ENCODE results near the gene IGF2BP3. TPM values are rescaled to one million over a fixed set of nuclear protein-coding genes. Genes with fewer than 3 reads are reported as not detected.

Gene IGF2BP3
- total and polyA plus RNA-seq, 2 donors (not counting 1 experiment from before 2014, with no cell fraction given), result 4.3 to 11.2 TPM

DNA sequence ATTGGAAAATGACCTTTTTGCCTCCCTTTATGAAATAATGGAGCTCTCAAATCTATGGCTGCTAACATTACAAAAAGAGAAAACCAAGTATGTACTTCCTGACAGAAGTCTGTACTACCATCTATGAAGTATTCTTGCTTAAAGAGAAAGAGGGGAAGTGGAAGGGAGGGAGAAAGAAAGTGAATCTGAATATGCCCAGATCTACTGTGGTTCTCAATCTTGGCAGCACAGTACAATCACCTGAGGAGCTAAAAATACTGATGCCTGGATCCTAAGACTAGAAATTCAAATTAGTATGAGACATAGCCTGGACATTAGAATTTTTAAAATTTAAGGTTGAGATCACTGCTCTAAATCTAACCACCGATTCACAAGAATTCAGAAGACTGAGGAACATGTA is 85.2 kb downstream of the IGF2BP3 start:
- H3K79me2 ChIP-seq (ENCODE audit: control insufficient read depth, insufficient read depth, low read length), result no peaks in the 10 kb centered on the region
- H3K36me3 ChIP-seq (ENCODE audit: control insufficient read depth, insufficient read depth, low read length), result no peaks in the 10 kb centered on the region
- no peak overlapping the region for H3K9ac ChIP-seq (ENCODE audit: insufficient read depth, low read length)
- H3K4me3 ChIP-seq (replicated peaks in 1 of 4; ENCODE audit: control extremely low read depth in 1 of 4, insufficient read depth in 1 of 4, low read depth in 3 of 4, low read length in 4 of 4), result no peak overlapping the region
- no peak for DNase-seq (ENCODE audit: low read depth in 2 of 2)
- no peaks in the 10 kb centered on the region for H4K20me1 ChIP-seq (ENCODE audit: control insufficient read depth, extremely low read depth, insufficient read depth, low read length)
- H3K4me1 ChIP-seq (ENCODE audit: control insufficient read depth, extremely low read depth, insufficient read depth, low read length), result no peaks in the 10 kb centered on the region
- no peak overlapping the region for H3K27ac ChIP-seq (ENCODE audit: insufficient read depth, low read length)
- H3K4me2 ChIP-seq (ENCODE audit: extremely low read depth, insufficient read depth, low read length), result no peak overlapping the region
- H2AFZ ChIP-seq (ENCODE audit: low read length), result no peak overlapping the region
- TF ChIP-seq, protein P1, sequence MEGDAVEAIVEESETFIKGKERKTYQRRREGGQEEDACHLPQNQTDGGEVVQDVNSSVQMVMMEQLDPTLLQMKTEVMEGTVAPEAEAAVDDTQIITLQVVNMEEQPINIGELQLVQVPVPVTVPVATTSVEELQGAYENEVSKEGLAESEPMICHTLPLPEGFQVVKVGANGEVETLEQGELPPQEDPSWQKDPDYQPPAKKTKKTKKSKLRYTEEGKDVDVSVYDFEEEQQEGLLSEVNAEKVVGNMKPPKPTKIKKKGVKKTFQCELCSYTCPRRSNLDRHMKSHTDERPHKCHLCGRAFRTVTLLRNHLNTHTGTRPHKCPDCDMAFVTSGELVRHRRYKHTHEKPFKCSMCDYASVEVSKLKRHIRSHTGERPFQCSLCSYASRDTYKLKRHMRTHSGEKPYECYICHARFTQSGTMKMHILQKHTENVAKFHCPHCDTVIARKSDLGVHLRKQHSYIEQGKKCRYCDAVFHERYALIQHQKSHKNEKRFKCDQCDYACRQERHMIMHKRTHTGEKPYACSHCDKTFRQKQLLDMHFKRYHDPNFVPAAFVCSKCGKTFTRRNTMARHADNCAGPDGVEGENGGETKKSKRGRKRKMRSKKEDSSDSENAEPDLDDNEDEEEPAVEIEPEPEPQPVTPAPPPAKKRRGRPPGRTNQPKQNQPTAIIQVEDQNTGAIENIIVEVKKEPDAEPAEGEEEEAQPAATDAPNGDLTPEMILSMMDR (conservative IDR thresholded peaks at IDR 0.05 in 1 of 2, IDR thresholded peaks at IDR 0.05 in 1 of 2; ENCODE audit: low read depth in 1 of 2, low read length in 2 of 2), result no peak
- TF ChIP-seq EZH2 (IDR thresholded peaks at IDR 0.05; ENCODE audit: low read length, missing control alignments), result no peak
- no peaks in the 10 kb centered on the region for H3K27me3 ChIP-seq (ENCODE audit: control insufficient read depth, insufficient read depth, low read length)
- no peaks in the 10 kb centered on the region for H3K9me3 ChIP-seq (ENCODE audit: control insufficient read depth, insufficient read depth, low read depth, low read length)

DNA sequence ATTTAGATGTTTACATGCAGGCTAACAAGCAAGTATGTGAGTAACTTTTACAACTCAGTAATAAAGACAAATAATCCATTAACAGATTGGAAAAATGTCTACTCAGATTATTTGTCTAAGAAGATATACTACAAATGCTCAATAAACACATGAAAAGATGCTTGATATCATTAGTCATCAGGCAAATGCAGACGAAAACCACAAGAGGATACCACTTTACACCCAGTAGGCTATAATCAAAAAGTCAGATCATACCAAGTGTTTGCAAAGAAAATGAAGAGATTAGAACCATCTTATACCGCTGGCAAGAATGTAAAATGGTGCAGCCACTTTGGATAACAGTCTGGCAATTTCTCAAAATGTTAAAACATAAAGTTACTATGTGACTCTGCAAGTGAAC is 87.1 kb downstream of the IGF2BP3 start:
- Histone ChIP-seq H3K27ac (ENCODE audit: insufficient read depth, low read length) (no peak overlapping the region), H3K36me3 (ENCODE audit: control insufficient read depth, insufficient read depth, low read length) (no peaks in the 10 kb centered on the region), H3K9ac (ENCODE audit: insufficient read depth, low read length) (no peak overlapping the region), H3K4me2 (ENCODE audit: extremely low read depth, insufficient read depth, low read length) (no peak overlapping the region), H3K4me3 (replicated peaks in 1 of 4; ENCODE audit: control extremely low read depth in 1 of 4, insufficient read depth in 1 of 4, low read depth in 3 of 4, low read length in 4 of 4) (no peak overlapping the region), H3K27me3 (ENCODE audit: control insufficient read depth, insufficient read depth, low read length) (no peaks in the 10 kb centered on the region), H3K4me1 (ENCODE audit: control insufficient read depth, extremely low read depth, insufficient read depth, low read length) (no peaks in the 10 kb centered on the region), H3K79me2 (ENCODE audit: control insufficient read depth, insufficient read depth, low read length) (no peaks in the 10 kb centered on the region), H3K9me3 (ENCODE audit: control insufficient read depth, insufficient read depth, low read depth, low read length) (no peaks in the 10 kb centered on the region), H4K20me1 (ENCODE audit: control insufficient read depth, extremely low read depth, insufficient read depth, low read length) (no peaks in the 10 kb centered on the region), H2AFZ (ENCODE audit: low read length) (no peak overlapping the region)
- TF ChIP-seq, protein P1 (conservative IDR thresholded peaks at IDR 0.05 in 1 of 2, IDR thresholded peaks at IDR 0.05 in 1 of 2; ENCODE audit: low read depth in 1 of 2, low read length in 2 of 2), result no peak
- TF ChIP-seq EZH2 (IDR thresholded peaks at IDR 0.05; ENCODE audit: low read length, missing control alignments), result no peak
- peak; percentile 33 to 71 for DNase-seq (ENCODE audit: low read depth in 2 of 2)

DNA sequence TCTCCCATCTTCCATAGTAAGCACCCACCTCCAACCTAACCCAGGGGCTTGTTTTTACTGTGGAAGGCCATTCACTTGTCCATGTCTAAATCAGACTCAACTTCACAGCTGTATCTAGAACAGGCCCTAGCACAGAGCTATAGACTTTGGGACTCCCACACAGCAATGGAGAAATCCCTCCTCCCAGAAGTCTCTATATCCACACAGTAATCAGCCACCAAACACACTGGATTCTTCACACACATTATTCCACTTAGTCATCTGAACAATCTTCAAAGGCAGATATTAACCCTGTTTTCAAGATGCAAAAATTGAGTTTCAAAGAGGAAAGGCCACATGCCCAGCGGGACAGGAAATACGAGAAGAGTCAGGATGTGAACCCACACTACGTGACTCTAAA is 89.3 kb downstream of the IGF2BP3 start:
- Histone ChIP-seq H3K27ac (ENCODE audit: insufficient read depth, low read length) (no peak overlapping the region), H4K20me1 (ENCODE audit: control insufficient read depth, extremely low read depth, insufficient read depth, low read length) (no peaks in the 10 kb centered on the region), H3K9ac (ENCODE audit: insufficient read depth, low read length) (no peak overlapping the region), H3K27me3 (ENCODE audit: control insufficient read depth, insufficient read depth, low read length) (no peaks in the 10 kb centered on the region), H3K9me3 (ENCODE audit: control insufficient read depth, insufficient read depth, low read depth, low read length) (no peaks in the 10 kb centered on the region), H2AFZ (ENCODE audit: low read length) (no peak overlapping the region), H3K79me2 (ENCODE audit: control insufficient read depth, insufficient read depth, low read length) (no peaks in the 10 kb centered on the region), H3K4me3 (replicated peaks in 1 of 4; ENCODE audit: control extremely low read depth in 1 of 4, insufficient read depth in 1 of 4, low read depth in 3 of 4, low read length in 4 of 4) (no peak overlapping the region), H3K4me1 (ENCODE audit: control insufficient read depth, extremely low read depth, insufficient read depth, low read length) (no peaks in the 10 kb centered on the region), H3K4me2 (ENCODE audit: extremely low read depth, insufficient read depth, low read length) (no peak overlapping the region), H3K36me3 (ENCODE audit: control insufficient read depth, insufficient read depth, low read length) (no peaks in the 10 kb centered on the region)
- TF ChIP-seq, protein P1 (conservative IDR thresholded peaks at IDR 0.05 in 1 of 2, IDR thresholded peaks at IDR 0.05 in 1 of 2; ENCODE audit: low read depth in 1 of 2, low read length in 2 of 2), result no peak
- TF ChIP-seq EZH2 (IDR thresholded peaks at IDR 0.05; ENCODE audit: low read length, missing control alignments), result no peak
- DNase-seq (ENCODE audit: low read depth in 2 of 2), result peak in 1 of 2 donors; percentile 18
